ENCODE measurements around the gene BAHCC1. TPM values are rescaled to one million over a fixed set of nuclear protein-coding genes. Genes with fewer than 3 reads are reported as not detected.

BAHCC1 gene
- total and polyA plus RNA-seq, 11 donors = 6.0 to 19.6 (median 8.9) TPM

GRCh38 chr17:81515530-81516041 lies 120.3 kb downstream of the BAHCC1 start:
- ATAC-seq (no peak), DNase-seq (peak in 3 of 5 donors; percentile 39 to 73 (median 45))
- TF ChIP-seq CTCF (IDR thresholded peaks at IDR 0.05) (no peak), POLR2A (IDR thresholded peaks at IDR 0.05) (no peak)
- H3K36me3 ChIP-seq = peaks cover 11 to 19% (median 15%) of the 10 kb centered on the region in 9 donors
- no peaks in the 10 kb centered on the region for H3K27me3 ChIP-seq
- no peaks in the 10 kb centered on the region for H3K9me3 ChIP-seq
- WGBS, 4 donors = 38 to 48% (median 44%) methylated on average over 19 of the region's 19 CpGs
- H3K4me3 ChIP-seq = peak overlapping the region; percentile 81 to 99 (median 94)
- H3K27ac ChIP-seq = peak overlapping the region; percentile 96 to 100 (median 100)
- peaks cover 8 to 71% (median 46%) of the 10 kb centered on the region in 12 donors for H3K4me1 ChIP-seq
- intact Hi-C loops (cut with DNase I) = loop anchor here in 6 of 10 donors (5.0 to 10.0 kb wide), 4 partner anchors 37 to 349 kb away; partner anchors contain the start of genes FAAP100 (in 4 of the 6), BAHCC1 (in 1 of the 6) and P4HB (in 1 of the 6)

Small RNA genes lying within 50 kb of the gene (microRNA-seq; reads per million reads assigned to microRNA genes)
- gene MIR3186 = 0 to 0.32 (median 0) reads per million in 4 donors
- 0 to 0.62 (median 0.06) reads per million in 4 donors for gene MIR4740

Other genes starting within 250 kb of the BAHCC1 start
- not detected for gene PVALEF, start 229.9 kb upstream of the BAHCC1 start, total RNA-seq
- gene PVALEF, start 229.9 kb upstream of the BAHCC1 start, polyA plus RNA-seq = not detected
- gene AATK, start 229.2 kb upstream of the BAHCC1 start, total RNA-seq = 10 to 100 TPM in 2 of 9 donors, 1 to 10 TPM in 7; 3.6 to 12.0 (median 9.6) TPM
- 1 to 10 TPM; 1.3 to 3.9 TPM for gene AATK, start 229.2 kb upstream of the BAHCC1 start, polyA plus RNA-seq
- gene CEP131, start 172.5 kb upstream of the BAHCC1 start, total RNA-seq = 10 to 100 TPM in 3 of 9 donors, 1 to 10 TPM in 6; 7.0 to 15.8 (median 8.9) TPM
- 10 to 100 TPM in 1 of 2 donors, 1 to 10 TPM in 1; 8.0 to 14.7 TPM for gene CEP131, start 172.5 kb upstream of the BAHCC1 start, polyA plus RNA-seq
- gene TEPSIN, start 156.4 kb upstream of the BAHCC1 start, total RNA-seq = 10 to 100 TPM in 5 of 9 donors, 1 to 10 TPM in 4; 6.8 to 16.0 (median 10.2) TPM
- gene TEPSIN, start 156.4 kb upstream of the BAHCC1 start, polyA plus RNA-seq = 10 to 100 TPM; 12.4 to 14.4 TPM
- gene NDUFAF8, start 156.1 kb upstream of the BAHCC1 start, total RNA-seq = 10 to 100 TPM; 31.8 to 77.1 (median 50.2) TPM
- 10 to 100 TPM; 26.7 to 51.9 TPM for gene NDUFAF8, start 156.1 kb upstream of the BAHCC1 start, polyA plus RNA-seq
- 10 to 100 TPM; 27.4 to 67.7 (median 43.1) TPM for gene SLC38A10, start 100.2 kb upstream of the BAHCC1 start, total RNA-seq
- gene SLC38A10, start 100.2 kb upstream of the BAHCC1 start, polyA plus RNA-seq = 10 to 100 TPM; 48.0 to 63.3 TPM
- gene ACTG1, start 117.3 kb downstream of the BAHCC1 start, total RNA-seq = 1,000 to 10,000 TPM in 2 of 9 donors, 100 to 1,000 TPM in 7; 335 to 1,653 (median 423) TPM
- 1,000 to 10,000 TPM in 1 of 2 donors, 100 to 1,000 TPM in 1; 149 to 1,468 TPM for gene ACTG1, start 117.3 kb downstream of the BAHCC1 start, polyA plus RNA-seq
- under 1 TPM in 6 of 9 donors, not detected in 3; 0.22 to 0.72 (median 0.45) TPM for gene FSCN2, start 132.9 kb downstream of the BAHCC1 start, total RNA-seq
- under 1 TPM; 0.28 to 0.42 TPM for gene FSCN2, start 132.9 kb downstream of the BAHCC1 start, polyA plus RNA-seq
- gene FAAP100, start 156.9 kb downstream of the BAHCC1 start, total RNA-seq = 10 to 100 TPM; 10.1 to 21.6 (median 13.5) TPM
- 10 to 100 TPM; 17.0 to 18.7 TPM for gene FAAP100, start 156.9 kb downstream of the BAHCC1 start, polyA plus RNA-seq
- gene NPLOC4, start 241.7 kb downstream of the BAHCC1 start, total RNA-seq = 100 to 1,000 TPM in 3 of 9 donors, 10 to 100 TPM in 6; 92.1 to 133 (median 99.3) TPM
- 10 to 100 TPM; 28.2 to 84.3 TPM for gene NPLOC4, start 241.7 kb downstream of the BAHCC1 start, polyA plus RNA-seq
- under 1 TPM in 4 of 9 donors, not detected in 5; 0.21 to 0.41 (median 0.38) TPM for gene TSPAN10, start 241.7 kb downstream of the BAHCC1 start, total RNA-seq
- gene TSPAN10, start 241.7 kb downstream of the BAHCC1 start, polyA plus RNA-seq = under 1 TPM; 0.07 to 0.46 TPM